ENCODE data around the gene VASP. TPM values are rescaled to one million over a fixed set of nuclear protein-coding genes. Genes with fewer than 3 reads are reported as not detected.
A peak's percentile ranks its signal among the peaks of the same experiment; 100 is the strongest.

Gene VASP
- total and polyA plus RNA-seq, 2 of the 13 experiments (the other 11 are each of a cell fraction or from before 2014, with no cell fraction given) = 41.8 to 67.1 TPM

GRCh38 chr19:45469132-45469944, 37.9 kb upstream of the VASP start (continued):
- no peak for TF ChIP-seq ZBTB37 (CRISPR knock-in tag; IDR thresholded peaks at IDR 0.05)
- TF ChIP-seq ZNF44 (CRISPR knock-in tag; IDR thresholded peaks at IDR 0.05) = no peak
- TF ChIP-seq TBX2 (CRISPR knock-in tag; IDR thresholded peaks at IDR 0.05; ENCODE audit: borderline replicate concordance) = peak; percentile 81
- TF ChIP-seq ZNF264 (CRISPR knock-in tag; IDR thresholded peaks at IDR 0.05) = no peak
- TF ChIP-seq ZBTB44 (CRISPR knock-in tag; IDR thresholded peaks at IDR 0.05) = no peak
- TF ChIP-seq POLR2G (IDR thresholded peaks at IDR 0.05; ENCODE audit: low read depth, low read length) = peak; percentile 35
- no peak for TF ChIP-seq FUBP1 (CRISPR knock-in tag; IDR thresholded peaks at IDR 0.05; ENCODE audit: borderline replicate concordance)
- TF ChIP-seq ZNF225 (CRISPR knock-in tag; IDR thresholded peaks at IDR 0.05) = 0 out of 2 replicates have a peak, but pooled peaks have one; percentile 24
- TF ChIP-seq ZNF597 (CRISPR knock-in tag; IDR thresholded peaks at IDR 0.05) = no peak
- no peak for TF ChIP-seq BATF2 (CRISPR knock-in tag; IDR thresholded peaks at IDR 0.05)
- TF ChIP-seq ZMYM2 (CRISPR knock-in tag; IDR thresholded peaks at IDR 0.05) = no peak
- TF ChIP-seq ZNF530 (CRISPR knock-in tag; IDR thresholded peaks at IDR 0.05; ENCODE audit: low read depth) = no peak
- TF ChIP-seq ZNF746 (CRISPR knock-in tag; IDR thresholded peaks at IDR 0.05) = 0 out of 2 replicates have a peak, but pooled peaks have one; percentile 48
- TF ChIP-seq ZNF775 (CRISPR knock-in tag; IDR thresholded peaks at IDR 0.05; ENCODE audit: borderline replicate concordance) = no peak
- TF ChIP-seq HDAC6 (IDR thresholded peaks at IDR 0.05; ENCODE audit: low read depth, low read length) = no peak
- 0 out of 2 replicates have a peak, but pooled peaks have one; percentile 74 for TF ChIP-seq ZBTB25 (CRISPR knock-in tag; IDR thresholded peaks at IDR 0.05)
- TF ChIP-seq ZNF558 (CRISPR knock-in tag; IDR thresholded peaks at IDR 0.05; ENCODE audit: borderline replicate concordance) = no peak
- TF ChIP-seq ZFP1 (CRISPR knock-in tag; IDR thresholded peaks at IDR 0.05) = no peak
- TF ChIP-seq ZNF563 (CRISPR knock-in tag; IDR thresholded peaks at IDR 0.05) = 0 out of 2 replicates have a peak, but pooled peaks have one; percentile 47
- TF ChIP-seq ZNF572 (CRISPR knock-in tag; IDR thresholded peaks at IDR 0.05) = no peak; the same call in 1 of the 2 replicates
- peak; percentile 91 for TF ChIP-seq THAP11 (CRISPR knock-in tag; IDR thresholded peaks at IDR 0.05)
- no peak for TF ChIP-seq SMAD9 (CRISPR knock-in tag; IDR thresholded peaks at IDR 0.05)
